ENCODE results near the gene TEX14.

GRCh38 chr17:58507123-58507634 lies 184.7 kb downstream of the TEX14 start:
- no peak for TF ChIP-seq CTCF (conservative IDR thresholded peaks at IDR 0.05 in 1 of 2, IDR thresholded peaks at IDR 0.05 in 1 of 2; ENCODE audit: low read depth in 1 of 2, low read length in 2 of 2)
- TF ChIP-seq EZH2 (IDR thresholded peaks at IDR 0.05; ENCODE audit: low read length, missing control alignments), result no peak

All from fibroblast of lung (primary cell).